Esophagus mucosa (tissue), 1 donor: ENCODE measurements around the gene SMO. TPM values are rescaled to one million over a fixed set of nuclear protein-coding genes. Genes with fewer than 3 reads are reported as not detected.
A peak's percentile ranks its signal among the peaks of the same experiment; 100 is the strongest.
"Not testable (repeated sequence)": the region's sequence is repeated elsewhere in the genome, so short reads cannot be mapped to it uniquely, and the experiment has no call there.

Source experiments
- ATAC-seq: fragments of 200-7000 bp; cut with Tn5 transposase; one replicate; pipeline ENCODE4 v1.9.1; 2020
- total RNA-seq: library from RNA; stranded (reverse); gene quantifications from one replicate; pipeline ENCODE4 v1.2.4, GENCODE V29; 2023
- donor health status: DM: yes; HTN: yes; CAD: no.

The SMO gene
- total RNA-seq, 1 donor from 2014 or later, result 7.1 TPM

- ATAC-seq, result peak; percentile 23
Observed at GRCh38 chr7:129169686-129170440, 18.6 kb upstream of the SMO start.

- no peak for ATAC-seq
Observed at GRCh38 chr7:129170441-129171021, 17.9 kb upstream of the SMO start.

- not testable (repeated sequence) for ATAC-seq
Observed at GRCh38 chr7:129173861-129174260, 14.6 kb upstream of the SMO start.

- no peak for ATAC-seq
Observed at GRCh38 chr7:129176916-129177710, 11.3 kb upstream of the SMO start.

- ATAC-seq, result peak; percentile 96
Observed at GRCh38 chr7:129184981-129185670, 3.3 kb upstream of the SMO start.

- no peak for ATAC-seq
Observed at GRCh38 chr7:129186749-129187260, 1.6 kb upstream of the SMO start.

GRCh38 chr7:129187681-129188371 lies 607 bp upstream of the SMO start:
- ATAC-seq, result no peak

GRCh38 chr7:129188892-129189660 lies 643 bp downstream of the SMO start:
- ATAC-seq, result peak; percentile 34

GRCh38 chr7:129189661-129190310 lies 1.4 kb downstream of the SMO start:
- ATAC-seq, result no peak

- no peak for ATAC-seq
Observed at GRCh38 chr7:129191272-129191671, 2.8 kb downstream of the SMO start.

GRCh38 chr7:129193892-129194291 lies 5.5 kb downstream of the SMO start:
- ATAC-seq, result no peak

GRCh38 chr7:129197771-129198170 lies 9.3 kb downstream of the SMO start:
- no peak for ATAC-seq

- ATAC-seq, result no peak
Observed at GRCh38 chr7:129199406-129199805, 11.0 kb downstream of the SMO start.

- ATAC-seq, result no peak
Observed at GRCh38 chr7:129202058-129202777, 13.8 kb downstream of the SMO start.

GRCh38 chr7:129203050-129203741 lies 14.8 kb downstream of the SMO start:
- ATAC-seq, result no peak

GRCh38 chr7:129205126-129205818 lies 16.8 kb downstream of the SMO start:
- no peak for ATAC-seq

GRCh38 chr7:129205987-129206785 lies 17.8 kb downstream of the SMO start:
- no peak for ATAC-seq

GRCh38 chr7:129208667-129209066 lies 20.2 kb downstream of the SMO start:
- ATAC-seq, result no peak
